Fibroblast of the conjunctiva (primary cell): ENCODE measurements around the gene PAX7.
"Not testable (repeated sequence)": the region's sequence is repeated elsewhere in the genome, so short reads cannot be mapped to it uniquely, and the experiment has no call there.

Source experiments
- DNase-seq: peaks from one replicate; pipeline ENCODE4 v3.0.0-alpha.2; 2010; ENCODE audit warnings: low read depth

Gene PAX7

DNA sequence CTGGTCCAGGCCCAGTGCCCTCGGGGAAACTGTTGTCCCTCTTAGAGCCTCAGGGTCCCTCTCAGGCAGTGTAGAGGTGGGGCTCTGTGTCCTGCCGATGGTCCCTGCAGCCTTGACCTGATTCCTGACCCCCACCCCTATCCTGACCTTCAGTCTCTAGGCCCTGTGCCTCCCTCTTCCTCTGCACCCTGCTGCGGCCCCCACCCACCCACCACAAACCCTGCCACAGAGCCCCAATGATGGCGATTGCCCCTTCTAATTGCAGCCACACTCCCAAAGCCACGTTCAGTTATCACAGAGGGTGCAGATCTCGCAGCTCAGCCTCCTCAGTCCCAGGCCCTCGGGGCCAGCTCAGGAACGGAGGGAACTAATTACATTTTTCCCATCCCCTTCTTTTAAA lies 99.7 kb downstream of the PAX7 start:
- no peak for DNase-seq

DNA sequence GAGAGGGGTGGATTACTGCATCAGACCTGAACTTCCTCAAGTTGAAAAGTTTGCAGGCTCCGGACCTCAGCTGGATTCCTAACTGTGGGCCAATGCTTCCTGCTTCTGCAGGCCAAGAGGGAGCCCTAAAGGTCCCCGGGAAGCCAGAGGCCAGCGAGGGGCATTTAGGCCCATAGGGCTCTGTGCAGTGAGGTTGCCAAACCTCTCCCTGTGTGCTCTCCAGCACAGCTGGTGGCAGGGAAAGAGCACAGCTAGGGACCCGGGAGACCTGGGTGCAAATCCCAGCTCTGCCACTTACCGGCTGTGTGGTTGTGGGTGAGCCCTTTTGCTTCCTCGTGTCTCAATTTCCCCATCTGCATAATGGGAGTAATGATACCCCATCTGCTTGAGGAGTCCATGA lies 100.5 kb downstream of the PAX7 start:
- no peak for DNase-seq

DNA sequence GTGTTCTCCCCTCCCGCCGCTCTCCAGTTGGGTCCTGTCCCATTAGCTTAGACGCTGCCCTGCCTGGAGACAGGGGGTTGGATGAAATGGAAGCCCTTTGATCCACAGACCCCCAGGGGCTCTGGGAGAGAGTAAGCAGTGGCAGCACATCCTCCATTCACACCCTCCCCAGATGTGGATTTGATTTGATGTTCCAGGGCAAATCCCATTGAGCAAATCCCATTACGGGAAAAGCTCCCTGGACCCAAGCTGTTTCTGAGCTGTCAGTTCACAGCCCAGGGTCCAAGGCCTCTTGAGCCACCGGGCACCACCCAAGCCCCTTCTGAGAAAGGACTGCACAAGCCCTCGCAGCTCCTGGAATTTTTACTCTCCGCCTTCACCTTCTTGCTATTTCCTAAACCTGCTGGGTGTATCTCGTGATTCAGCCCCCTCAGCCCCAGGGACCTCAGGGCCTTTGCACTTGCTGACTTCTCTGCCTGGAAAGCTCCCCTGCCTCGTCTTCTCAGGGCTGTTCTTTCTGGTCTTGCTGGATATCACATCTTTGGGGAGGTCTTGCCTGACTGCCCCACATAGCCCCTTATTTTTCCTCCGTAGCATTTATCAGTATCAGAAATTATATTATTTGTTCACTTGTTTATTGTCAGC lies 101.1 kb downstream of the PAX7 start:
- DNase-seq: no peak

DNA sequence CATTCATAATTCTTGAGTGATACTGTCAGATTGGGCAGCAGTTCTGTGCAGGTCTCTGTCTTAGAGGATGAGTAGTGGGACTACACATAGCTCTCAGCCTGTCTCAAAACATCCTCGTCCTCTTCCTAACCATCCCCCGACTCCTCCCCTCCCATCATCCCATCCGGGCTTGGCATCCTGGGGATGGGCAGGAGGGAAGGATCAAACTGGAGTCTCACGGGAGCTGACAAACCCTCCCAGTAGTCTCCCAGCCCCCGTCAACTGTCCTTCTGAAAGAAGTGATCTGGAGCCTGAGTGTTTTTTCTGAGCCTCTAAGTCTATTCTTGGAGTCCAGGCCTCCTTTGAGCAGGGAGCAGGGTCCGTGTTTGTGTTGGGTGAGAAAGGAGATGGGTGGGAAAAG lies 102.0 kb downstream of the PAX7 start:
- no peak for DNase-seq

DNA sequence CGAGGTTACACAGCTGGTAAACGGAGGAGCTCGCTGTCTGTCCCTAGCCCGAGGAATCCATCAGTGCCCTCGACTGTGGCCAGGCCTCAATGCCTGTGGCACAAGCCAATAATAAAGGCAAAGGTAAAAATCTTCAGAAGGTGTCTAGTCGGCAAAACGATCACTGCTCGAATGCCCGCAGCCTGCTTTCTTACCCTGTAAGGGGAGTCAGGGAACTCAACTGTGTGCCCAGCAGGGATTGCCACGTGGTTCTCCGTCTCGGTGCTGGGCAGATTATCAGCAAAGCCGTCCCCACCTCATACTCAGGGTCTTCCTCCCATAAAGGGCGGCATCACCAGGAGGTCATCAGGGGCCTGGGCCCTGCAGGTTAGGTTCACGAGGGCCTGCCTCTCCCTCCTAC lies 103.4 kb downstream of the PAX7 start:
- DNase-seq: no peak

DNA sequence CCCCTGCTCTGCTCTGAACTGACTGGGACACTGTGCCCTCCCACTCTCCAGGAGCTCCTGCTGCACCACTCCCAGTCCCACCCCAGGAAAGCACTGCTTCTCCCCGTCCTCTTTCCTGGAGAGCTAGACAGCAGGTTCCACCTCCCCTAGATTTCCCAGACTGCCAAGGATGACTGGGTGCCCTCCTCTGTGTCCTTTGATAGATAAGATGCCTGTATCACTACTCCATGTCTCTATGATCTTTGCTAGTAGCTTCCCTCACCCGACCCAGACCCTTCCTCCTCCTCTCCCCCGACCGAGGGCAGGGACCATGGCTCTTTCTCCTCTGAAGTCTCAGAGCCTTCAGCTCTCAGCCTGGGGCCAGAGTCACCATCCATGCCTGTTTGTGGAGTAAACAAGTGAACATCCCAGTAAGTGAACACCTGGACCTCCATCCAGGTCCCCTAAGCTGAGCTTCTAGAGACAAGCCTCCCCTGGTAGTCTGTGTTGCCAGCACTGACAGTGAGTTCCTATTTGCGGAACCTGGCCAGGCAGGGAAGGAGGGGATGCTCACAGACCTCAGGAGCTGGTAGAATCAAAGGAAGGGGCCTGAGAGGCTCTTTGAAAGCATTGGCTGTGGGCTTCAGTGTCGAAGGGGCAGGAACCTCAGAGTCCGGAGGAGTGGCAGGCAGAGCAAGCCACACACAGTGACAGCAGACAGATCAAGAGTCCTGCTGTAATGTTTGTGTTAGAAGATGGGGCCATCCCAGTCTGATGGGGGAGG lies 104.0 kb downstream of the PAX7 start:
- DNase-seq: no peak

DNA sequence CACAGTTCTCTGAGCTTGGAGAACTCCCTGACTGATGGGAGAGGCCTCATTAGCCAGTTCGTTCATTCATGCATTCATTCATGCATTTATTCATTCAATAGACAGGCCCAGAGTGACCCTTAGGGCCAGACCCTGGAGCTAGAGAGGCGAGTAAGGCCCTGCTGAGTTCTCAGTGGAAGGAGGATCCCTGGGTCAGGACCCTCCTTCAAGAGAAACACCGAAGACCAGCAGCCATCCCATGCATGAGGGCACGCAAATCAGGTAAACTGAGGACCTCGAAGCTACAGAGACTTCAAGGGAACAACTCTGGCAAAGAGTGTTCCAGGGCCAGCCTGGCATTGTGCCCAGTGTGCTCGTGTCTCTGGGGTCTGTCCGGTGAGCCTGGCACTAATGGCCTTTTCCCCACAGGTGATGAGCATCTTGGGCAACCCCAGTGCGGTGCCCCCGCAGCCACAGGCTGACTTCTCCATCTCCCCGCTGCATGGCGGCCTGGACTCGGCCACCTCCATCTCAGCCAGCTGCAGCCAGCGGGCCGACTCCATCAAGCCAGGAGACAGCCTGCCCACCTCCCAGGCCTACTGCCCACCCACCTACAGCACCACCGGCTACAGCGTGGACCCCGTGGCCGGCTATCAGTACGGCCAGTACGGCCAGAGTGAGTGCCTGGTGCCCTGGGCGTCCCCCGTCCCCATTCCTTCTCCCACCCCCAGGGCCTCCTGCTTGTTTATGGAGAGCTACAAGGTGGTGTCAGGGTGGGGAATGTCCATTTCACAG lies 104.8 kb downstream of the PAX7 start:
- no peak for DNase-seq

DNA sequence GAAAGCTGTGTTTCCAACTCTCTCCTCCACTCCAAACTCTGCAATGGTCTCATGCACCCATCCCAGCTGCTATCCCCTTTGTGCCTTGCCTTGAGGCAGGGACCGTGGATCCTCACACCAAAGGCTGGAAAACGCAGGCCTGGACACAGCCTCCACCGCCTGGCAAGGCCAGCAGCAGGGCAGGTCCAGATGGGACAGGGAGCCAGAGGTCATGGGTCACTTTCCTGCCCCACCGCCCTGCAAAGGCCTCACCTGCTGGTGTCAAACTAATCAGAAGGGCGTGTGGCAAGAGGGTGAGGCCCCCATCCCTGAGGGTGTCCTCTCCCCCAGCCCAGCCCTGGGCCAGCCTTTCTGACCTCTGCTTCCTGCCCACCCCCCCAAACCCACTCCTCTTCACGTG lies 106.3 kb downstream of the PAX7 start:
- no peak for DNase-seq

DNA sequence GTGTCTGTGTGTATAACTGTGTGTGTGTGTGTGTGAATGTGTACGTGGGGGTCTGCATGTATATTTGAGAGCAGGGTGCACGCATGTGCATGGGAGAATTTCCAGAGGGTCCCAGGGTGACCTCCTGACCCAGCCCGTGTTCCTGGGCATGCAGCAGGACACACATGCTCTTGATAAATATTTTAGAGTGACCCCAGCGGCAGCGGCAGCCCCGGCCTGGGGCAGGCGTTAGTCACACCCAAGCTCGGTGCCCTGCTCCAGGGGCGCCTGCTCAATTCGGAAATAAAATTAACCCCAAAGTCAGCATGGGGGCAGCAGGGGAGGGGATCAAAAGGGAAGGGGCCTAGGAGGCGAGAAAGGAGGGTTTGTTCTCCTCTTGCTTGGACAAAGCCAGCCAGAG lies 107.5 kb downstream of the PAX7 start:
- no peak for DNase-seq

DNA sequence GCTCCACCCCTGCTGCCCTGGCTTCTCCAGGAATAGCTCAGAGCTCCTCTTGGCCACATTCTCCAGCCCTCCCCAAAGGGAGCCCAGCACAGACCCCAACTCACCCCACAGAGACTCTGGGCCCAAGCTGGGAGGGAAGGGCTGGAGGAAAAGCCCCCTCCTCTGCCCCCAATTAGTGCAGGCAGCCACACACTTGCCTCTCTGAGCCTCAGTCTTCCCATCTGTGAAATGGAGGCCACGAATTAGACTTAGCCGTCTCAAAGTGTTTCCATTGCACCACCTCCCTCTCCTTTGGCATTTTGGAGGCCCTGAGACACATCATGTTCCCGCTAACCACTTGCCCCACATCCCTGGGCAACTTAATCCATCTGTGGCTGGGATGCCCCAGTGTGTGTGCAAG lies 108.0 kb downstream of the PAX7 start:
- no peak for DNase-seq

DNA sequence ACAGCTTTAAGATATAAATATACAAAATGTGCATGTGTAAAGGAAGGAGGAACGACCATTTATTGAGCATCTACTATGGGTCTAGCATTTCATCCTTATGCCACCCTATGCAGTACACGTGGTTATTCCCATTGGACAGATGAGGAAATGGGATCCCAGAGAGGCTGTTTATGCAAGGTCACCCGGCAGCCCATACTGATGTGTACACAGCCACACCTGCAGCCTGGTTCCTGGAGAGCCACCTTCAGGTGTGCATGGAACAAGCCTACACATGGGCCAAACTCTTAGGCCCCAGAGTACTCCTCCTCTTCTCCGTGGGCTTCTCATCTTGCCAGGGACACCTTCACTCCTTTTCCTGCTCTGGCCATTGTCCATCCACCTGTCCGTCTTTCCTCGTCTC lies 108.8 kb downstream of the PAX7 start:
- no peak for DNase-seq

DNA sequence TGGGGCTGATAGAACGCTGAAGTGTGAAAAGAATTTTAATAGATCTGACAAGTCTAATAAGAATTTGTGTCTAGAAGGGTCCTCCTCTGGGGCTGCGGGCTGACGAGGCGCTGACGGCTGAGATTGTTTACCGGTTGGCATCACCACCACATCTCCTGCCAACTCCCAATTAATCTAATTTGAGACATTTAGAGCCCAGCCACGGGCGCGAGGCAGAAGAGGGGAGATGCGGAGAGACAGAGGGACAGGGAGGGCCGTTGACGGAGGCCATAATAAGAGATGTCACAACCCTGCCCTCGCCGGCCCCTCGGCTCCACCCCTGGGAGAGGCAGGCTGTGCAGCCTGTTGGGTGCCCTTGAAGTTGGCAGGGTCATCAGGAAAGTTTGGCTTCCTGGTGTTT lies 109.3 kb downstream of the PAX7 start:
- no peak for DNase-seq

DNA sequence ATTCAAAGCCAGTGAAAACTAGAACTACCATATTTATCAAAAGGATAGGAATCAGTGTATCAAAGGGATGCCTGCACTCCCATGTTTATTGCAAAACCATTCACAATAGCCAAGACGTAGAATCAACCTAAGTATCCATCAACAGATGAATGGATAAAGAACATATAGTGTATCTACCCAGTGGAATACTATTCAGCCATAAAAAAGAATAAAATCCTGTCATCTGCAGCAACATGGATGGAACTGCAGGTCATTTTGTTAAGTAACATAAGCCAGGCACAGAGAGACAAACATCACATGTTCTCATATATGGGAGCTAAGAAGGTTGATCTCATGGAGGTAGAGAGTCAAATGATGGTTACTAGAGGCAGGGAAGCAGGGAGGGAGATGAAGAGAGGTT lies 110.0 kb downstream of the PAX7 start:
- DNase-seq: no peak

DNA sequence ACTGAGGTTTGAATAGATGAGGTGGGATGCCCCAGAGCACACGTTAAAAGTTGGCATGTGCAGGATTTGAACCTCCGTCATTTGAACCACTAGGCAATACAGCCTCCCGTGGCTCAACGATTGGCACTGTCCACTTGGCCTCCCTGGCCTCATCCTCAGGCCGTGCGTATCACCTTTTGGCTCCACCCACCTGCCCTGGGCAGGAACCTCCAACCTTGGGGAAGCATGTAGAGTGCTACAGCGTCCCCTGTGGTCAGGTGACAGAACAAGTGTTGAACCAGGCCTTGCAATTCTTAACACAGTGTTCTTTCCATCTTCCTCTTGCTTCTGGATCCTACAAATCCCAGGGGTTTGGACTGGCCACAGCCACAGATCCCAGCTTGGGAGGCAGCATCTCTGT lies 112.6 kb downstream of the PAX7 start:
- DNase-seq: no peak

DNA sequence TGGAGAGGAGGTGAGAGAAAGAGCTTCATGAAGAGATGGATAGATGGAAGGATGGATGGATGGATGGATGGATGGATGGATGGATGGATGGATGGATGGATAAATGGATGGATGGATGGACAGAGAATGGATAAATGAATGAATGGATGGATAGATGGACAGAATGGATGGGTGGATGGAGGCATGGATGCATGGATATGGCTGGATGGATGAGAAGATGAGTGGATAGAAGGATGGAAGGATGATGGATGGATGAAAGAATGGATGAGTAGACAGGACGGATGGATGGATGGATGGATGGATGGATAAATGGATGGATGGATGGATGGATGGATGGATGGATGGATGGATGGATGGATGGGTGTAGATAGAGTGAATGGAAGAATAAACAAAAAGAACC lies 113.7 kb downstream of the PAX7 start:
- DNase-seq: not testable (repeated sequence)

DNA sequence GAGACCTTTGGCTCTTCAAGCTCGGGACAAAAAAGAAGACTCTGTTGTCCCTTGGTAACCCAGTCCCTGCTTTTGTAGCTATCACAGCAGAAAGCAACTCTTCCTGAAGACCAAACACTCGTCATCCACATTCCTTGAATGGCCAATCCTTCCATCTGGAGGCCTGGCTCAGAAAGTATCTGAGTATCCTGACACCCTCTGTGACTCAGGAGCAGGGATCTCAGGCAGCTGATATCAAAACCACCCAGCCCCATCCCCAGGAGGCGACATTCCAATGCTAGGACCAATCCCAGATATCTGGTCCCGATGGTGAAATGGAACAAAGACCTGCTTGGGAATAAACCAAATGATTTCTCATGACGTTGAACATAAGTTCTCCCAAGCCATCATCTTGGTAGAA lies 116.3 kb downstream of the PAX7 start:
- no peak for DNase-seq

DNA sequence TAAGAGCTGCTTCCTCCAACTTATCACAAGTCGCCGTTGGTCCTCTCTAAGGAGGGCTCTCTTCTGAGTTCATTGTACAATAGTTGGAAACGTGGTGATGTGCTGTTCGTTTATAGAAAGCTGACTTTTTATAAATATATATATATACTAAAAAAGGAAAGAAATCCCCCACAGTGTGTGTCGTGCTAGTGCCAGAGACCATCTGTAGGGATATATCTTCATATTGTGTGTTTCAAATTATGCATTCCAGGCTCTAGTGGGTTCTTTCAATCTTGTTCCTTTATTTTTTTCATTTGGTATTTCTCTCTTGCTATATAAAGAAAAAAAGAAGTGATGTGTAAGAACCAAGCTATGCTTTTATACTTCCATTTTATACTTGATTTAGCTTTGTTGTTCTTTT lies 117.0 kb downstream of the PAX7 start:
- no peak for DNase-seq

DNA sequence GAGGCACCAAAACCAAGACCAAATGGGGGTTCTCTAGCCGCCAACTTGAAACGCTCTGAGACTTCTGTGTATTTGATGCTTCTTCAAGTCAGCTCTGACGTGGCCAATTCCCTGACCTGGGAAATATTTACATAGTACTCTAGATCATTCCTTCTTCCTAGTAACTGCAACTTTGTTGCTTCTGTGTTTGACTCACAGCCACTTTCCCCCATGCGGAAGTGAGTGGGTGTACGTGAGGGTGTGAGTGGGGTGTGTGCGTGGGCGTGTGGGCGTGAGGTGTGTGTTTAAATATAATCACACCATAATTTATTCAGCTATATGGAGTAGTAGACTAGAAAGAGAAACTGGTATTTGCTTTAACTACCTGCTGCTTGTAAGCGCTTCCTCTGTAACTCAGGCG lies 117.8 kb downstream of the PAX7 start:
- no peak for DNase-seq

DNA sequence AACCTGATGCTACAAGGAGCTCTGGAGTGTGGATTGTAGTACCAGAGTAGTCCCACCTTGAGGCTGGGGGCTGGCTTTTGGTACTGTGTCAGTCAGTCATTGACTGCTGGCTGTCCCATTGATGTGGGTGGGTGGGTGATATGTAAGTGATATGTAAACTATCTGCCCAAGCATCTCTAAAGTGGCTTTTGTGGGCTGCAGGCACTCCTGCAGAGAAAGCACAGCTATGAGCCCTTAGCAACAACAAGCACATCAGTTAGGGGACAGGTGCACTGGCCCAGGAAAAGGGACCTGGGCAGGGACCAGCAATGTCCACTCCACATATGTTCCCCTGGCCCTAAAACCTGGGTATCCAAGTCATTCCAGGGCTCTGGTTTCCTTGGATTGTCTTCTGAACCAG lies 118.9 kb downstream of the PAX7 start:
- DNase-seq: no peak

DNA sequence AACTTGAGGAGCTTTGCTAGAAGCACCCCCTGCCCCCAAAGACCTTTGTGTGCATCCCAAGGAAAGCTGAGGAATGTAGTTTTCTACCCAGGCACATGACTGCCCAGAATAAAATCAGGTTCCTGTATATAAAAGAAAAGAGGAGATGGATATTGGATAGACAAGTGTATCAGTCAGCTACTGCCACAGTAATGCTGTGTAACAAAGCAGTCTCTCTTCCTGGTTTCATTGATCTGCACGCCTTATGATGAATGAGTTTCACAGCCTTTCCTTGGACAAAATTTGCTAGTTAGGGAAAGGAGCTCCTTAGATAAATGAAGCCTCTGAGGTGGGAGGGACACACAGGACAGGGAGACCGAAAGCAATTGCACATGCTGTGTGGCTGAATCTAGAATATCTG lies 120.0 kb downstream of the PAX7 start:
- no peak for DNase-seq

DNA sequence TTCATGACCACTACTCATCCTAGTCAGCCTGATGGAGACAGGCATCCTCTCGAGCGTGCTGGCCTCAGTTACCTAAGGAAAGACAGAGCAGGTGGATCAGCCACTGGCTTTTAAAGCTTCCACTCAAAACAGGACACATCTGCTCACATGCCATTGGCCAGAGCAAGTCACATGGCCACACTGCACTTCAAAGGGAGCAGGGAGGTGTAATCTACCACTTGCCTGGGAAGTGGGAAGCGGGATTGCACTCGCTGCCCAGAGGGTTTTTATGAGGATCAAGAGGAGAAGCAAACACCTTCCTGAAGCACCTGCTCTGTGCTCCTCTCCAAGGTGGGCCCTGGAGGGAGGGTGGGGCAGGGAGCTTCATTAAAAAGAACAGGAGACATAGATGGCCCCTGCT lies 120.8 kb downstream of the PAX7 start:
- DNase-seq: no peak

DNA sequence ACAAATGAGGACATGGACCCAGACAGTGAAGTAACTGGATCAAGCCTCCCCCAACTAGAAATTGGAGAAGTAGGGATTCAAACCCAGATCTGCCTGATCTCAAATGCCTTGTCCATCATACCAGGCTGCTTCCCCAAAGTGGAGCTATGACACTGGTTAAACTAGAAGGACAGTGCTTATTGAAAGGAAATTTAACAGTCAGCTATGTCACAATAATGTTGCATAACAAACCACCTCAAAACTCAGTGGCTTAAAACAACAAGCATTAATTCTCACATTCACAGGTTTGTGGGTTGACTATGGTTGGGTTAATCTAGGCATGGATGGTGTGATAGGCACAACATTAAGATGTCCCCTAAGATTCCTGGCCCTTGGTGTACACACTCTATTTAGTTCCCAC lies 121.8 kb downstream of the PAX7 start:
- no peak for DNase-seq

DNA sequence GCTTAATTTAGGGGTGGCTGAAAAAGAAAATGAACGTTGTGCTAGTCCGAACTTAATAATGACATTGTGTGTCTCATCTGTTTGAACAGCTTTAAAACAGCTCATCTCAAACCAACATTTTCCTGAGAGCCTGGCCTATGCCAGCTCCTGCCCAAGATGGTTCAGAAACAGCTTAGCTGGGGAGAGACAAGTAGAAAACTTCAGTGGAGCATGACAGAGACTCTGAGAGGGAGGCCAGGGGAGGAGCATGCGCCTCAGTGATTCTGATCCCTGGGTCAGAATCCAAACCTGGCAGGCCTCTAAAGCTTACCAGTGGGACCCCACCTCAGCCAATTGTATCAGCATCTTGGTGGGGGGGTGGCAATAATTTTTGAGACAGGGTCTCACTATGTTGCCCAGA lies 129.5 kb downstream of the PAX7 start:
- no peak for DNase-seq
